Trophoblast cell (in vitro differentiated cells and primary cell): ENCODE results near the gene ZBED4.
"Not testable (repeated sequence)": the region's sequence is repeated elsewhere in the genome, so short reads cannot be mapped to it uniquely, and the experiment has no call there.

Experiments used
- DNase-seq, 2 donors: peaks; one replicate each; pipeline ENCODE4 v3.0.0-alpha.2; 2016
- H2AFZ ChIP-seq: 2 replicates; pipeline ENCODE4 v1.6.1; 2013; ENCODE audit warnings: low read length, moderate library complexity, mild to moderate bottlenecking; ENCODE audit not compliant: insufficient read depth, poor library complexity
- H2AK5ac ChIP-seq: 2 replicates; pipeline ENCODE4 v1.6.1; 2013; ENCODE audit warnings: mild to moderate bottlenecking, low read length
- H2BK120ac ChIP-seq: 2 replicates; pipeline ENCODE4 v1.6.1; 2013; ENCODE audit warnings: low read length, mild to moderate bottlenecking, moderate library complexity; ENCODE audit not compliant: insufficient read depth, poor library complexity
- H2BK12ac ChIP-seq: 2 replicates; pipeline ENCODE4 v1.6.1; 2013; ENCODE audit warnings: mild to moderate bottlenecking, low read length, moderate library complexity
- H2BK5ac ChIP-seq: 2 replicates; pipeline ENCODE4 v1.6.1; 2013; ENCODE audit warnings: low read length, low read depth, moderate library complexity, mild to moderate bottlenecking; ENCODE audit not compliant: poor library complexity
- H3K14ac ChIP-seq: 2 replicates; pipeline ENCODE4 v1.6.1; 2013; ENCODE audit warnings: mild to moderate bottlenecking, low read length
- H3K18ac ChIP-seq: 2 replicates; pipeline ENCODE4 v1.6.1; 2013; ENCODE audit warnings: mild to moderate bottlenecking, low read length
- H3K23ac ChIP-seq: 2 replicates; pipeline ENCODE4 v1.6.1; 2013; ENCODE audit warnings: low read length
- H3K27ac ChIP-seq: 2 replicates; pipeline ENCODE4 v1.5.1; 2013; ENCODE audit warnings: low read depth, mild to moderate bottlenecking, inconsistent platforms, low read length, moderate library complexity
- H3K27me3 ChIP-seq: 2 replicates; pipeline ENCODE4 v1.6.1; 2013; ENCODE audit warnings: inconsistent platforms, mild to moderate bottlenecking, low read length, moderate library complexity; ENCODE audit not compliant: insufficient read depth
- H3K36me3 ChIP-seq, 2 experiments: 1 replicate in 1 of 2; 2 replicates in 1 of 2; pipeline ENCODE4 v1.6.1; 2013; ENCODE audit warnings: low read length in 2 of 2, mild to moderate bottlenecking in 2 of 2, moderate library complexity in 1 of 2; ENCODE audit not compliant: insufficient read depth in 2 of 2, control insufficient read depth in 1 of 2
- H3K4ac ChIP-seq: 2 replicates; pipeline ENCODE4 v1.6.1; 2013; ENCODE audit warnings: low read depth, mild to moderate bottlenecking, low read length, moderate library complexity
- H3K4me1 ChIP-seq, 2 experiments: 1 replicate in 1 of 2; 2 replicates in 1 of 2; pipeline ENCODE4 v1.6.1; 2013; ENCODE audit warnings: low read length in 2 of 2, mild to moderate bottlenecking in 2 of 2, moderate library complexity in 1 of 2; ENCODE audit not compliant: insufficient read depth in 2 of 2, control insufficient read depth in 1 of 2
- H3K4me2 ChIP-seq: 2 replicates; pipeline ENCODE4 v1.6.1; 2013; ENCODE audit warnings: inconsistent platforms, mild to moderate bottlenecking, low read length, moderate library complexity
- H3K4me3 ChIP-seq: 2 replicates; pipeline ENCODE4 v1.5.1; 2013; ENCODE audit warnings: mild to moderate bottlenecking, low read depth, low read length, inconsistent platforms
- H3K79me1 ChIP-seq: one replicate; pipeline ENCODE4 v1.6.1; 2013; ENCODE audit warnings: low read length
- H3K79me2 ChIP-seq: 2 replicates; pipeline ENCODE4 v1.6.1; 2013; ENCODE audit warnings: low read length, mild to moderate bottlenecking; ENCODE audit not compliant: control insufficient read depth, insufficient read depth, poor library complexity
- H3K9ac ChIP-seq: 2 replicates; pipeline ENCODE4 v1.6.1; 2013; ENCODE audit warnings: mild to moderate bottlenecking, low read length
- H3K9me3 ChIP-seq: 2 replicates; pipeline ENCODE4 v1.6.1; 2013; ENCODE audit warnings: low read depth, mild to moderate bottlenecking, control low read depth, inconsistent platforms, low read length; ENCODE audit not compliant: insufficient read depth
- H4K12ac ChIP-seq: 2 replicates; pipeline ENCODE4 v1.6.1; 2013; ENCODE audit warnings: low read depth, mild to moderate bottlenecking, low read length, moderate library complexity
- H4K8ac ChIP-seq: 2 replicates; pipeline ENCODE4 v1.6.1; 2013; ENCODE audit warnings: low read depth, mild to moderate bottlenecking, low read length, moderate library complexity
- H4K91ac ChIP-seq: one replicate; pipeline ENCODE4 v1.6.1; 2013; ENCODE audit warnings: low read depth, mild to moderate bottlenecking, low read length, moderate library complexity
- WGBS: extraction: QIAGEN DNeasy Blood & Tissue Kit; methylation state at CpG from one replicate; pipeline ENCODE4 v1.1.7; 2013; ENCODE audit warnings: missing lambda C conversion rate; ENCODE audit not compliant: insufficient read length, insufficient coverage; ENCODE audit errors: extremely low coverage; 5-methylcytosine and 5-hydroxymethylcytosine counted together

ZBED4 gene

GRCh38 chr22:49852568-49852897 lies 1.1 kb upstream of the ZBED4 start:
- H2AK5ac ChIP-seq, H2BK5ac ChIP-seq, H3K27ac ChIP-seq, H3K9ac ChIP-seq, H3K18ac ChIP-seq, H4K91ac ChIP-seq, DNase-seq, H3K4ac ChIP-seq, H3K36me3 ChIP-seq, H3K14ac ChIP-seq, H3K9me3 ChIP-seq, H2BK12ac ChIP-seq, H4K8ac ChIP-seq, H3K23ac ChIP-seq, H2BK120ac ChIP-seq: not testable (repeated sequence)
- Histone ChIP-seq H3K27me3 (peaks cover 41% of the 10 kb centered on the region), H3K4me1 (peaks cover 4 to 18% of the 10 kb centered on the region in 2 experiments), H3K4me3 (peak overlapping the region; percentile 86), H3K79me2 (peaks cover 24% of the 10 kb centered on the region), H2AFZ (peak overlapping the region; percentile 97), H3K79me1 (peaks cover 10% of the 10 kb centered on the region), H3K4me2 (peak overlapping the region; percentile 91), H4K12ac (peak overlapping the region; percentile 98)
- no CpG with 5 or more reads among the region's 13 CpGs for WGBS

DNA sequence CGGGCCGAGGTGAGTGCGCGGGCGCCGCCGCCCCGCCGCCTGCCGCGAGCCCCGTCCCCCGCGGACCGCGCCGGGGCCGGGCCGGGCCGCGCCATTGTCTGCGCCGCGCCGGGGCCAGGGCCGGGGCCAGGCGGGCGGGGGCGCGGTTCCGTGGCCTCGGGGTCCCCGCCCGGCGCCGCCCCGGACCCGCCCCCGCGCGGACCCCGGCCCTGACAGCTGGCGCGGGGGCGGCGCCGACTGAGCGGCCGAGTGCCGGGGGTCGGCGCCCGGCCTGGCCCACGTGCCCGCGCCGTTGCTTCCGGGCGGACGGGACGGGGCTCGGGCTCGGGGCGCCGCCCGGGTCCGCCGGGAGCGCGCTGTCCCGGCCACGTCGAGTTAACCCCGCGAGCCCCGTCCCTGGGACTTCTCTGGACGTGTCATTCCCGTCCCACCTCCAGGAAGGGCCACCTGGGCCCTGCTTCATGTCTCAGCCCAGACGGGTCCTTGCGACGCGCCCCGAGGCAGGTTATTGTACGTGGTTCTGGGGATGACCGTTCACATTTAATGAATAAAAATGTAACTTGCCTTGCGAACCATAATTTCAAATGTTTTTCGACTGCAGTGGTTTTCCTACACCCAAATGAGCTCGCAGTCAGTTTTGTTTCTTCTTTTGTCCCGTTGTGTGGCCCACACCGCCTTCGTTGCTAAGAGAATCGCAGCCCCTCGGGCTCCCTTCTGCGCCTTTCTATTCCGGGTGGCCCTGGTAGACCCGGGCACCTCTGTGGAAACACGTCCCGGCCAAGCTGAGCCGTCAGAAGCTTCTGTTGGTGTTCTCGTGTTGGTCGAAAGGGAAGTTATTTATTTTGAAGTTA lies 562 bp downstream of the ZBED4 start:
- Histone ChIP-seq H2BK12ac (no peak overlapping the region), H3K14ac (peak overlapping the region; percentile 51), H3K36me3 (peaks cover 7 to 15% of the 10 kb centered on the region in 2 experiments), H2BK5ac (peak overlapping the region; percentile 34), H4K91ac (peak overlapping the region; percentile 59), H3K9me3 (peaks cover 8% of the 10 kb centered on the region), H3K4me2 (peak overlapping the region; percentile 95), H3K4me1 (peaks cover 4 to 12% of the 10 kb centered on the region in 2 experiments), H3K18ac (peak overlapping the region; percentile 14), H3K27me3 (peaks cover 24% of the 10 kb centered on the region), H4K12ac (no peak overlapping the region), H3K27ac (no peak overlapping the region), H2BK120ac (peak overlapping the region; percentile 18), H2AK5ac (peak overlapping the region; percentile 57), H3K79me1 (peaks cover 10% of the 10 kb centered on the region), H2AFZ (no peak overlapping the region), H3K4me3 (peak overlapping the region; percentile 81), H3K23ac (no peak overlapping the region), H3K4ac (peak overlapping the region; percentile 71), H4K8ac (peak overlapping the region; percentile 11), H3K9ac (peak overlapping the region; percentile 77), H3K79me2 (peaks cover 26% of the 10 kb centered on the region)
- WGBS: no CpG with 5 or more reads among the region's 101 CpGs
- peak; percentile 27 to 62 for DNase-seq

GRCh38 chr22:49855251-49855911 lies 1.7 kb downstream of the ZBED4 start:
- Histone ChIP-seq H3K79me2 (peaks cover 28% of the 10 kb centered on the region), H3K27me3 (peaks cover 12% of the 10 kb centered on the region), H3K23ac (no peak overlapping the region), H2BK120ac (no peak overlapping the region), H3K27ac (no peak overlapping the region), H3K9me3 (peaks cover 4% of the 10 kb centered on the region), H4K91ac (no peak overlapping the region), H3K4me1 (peaks cover 4 to 11% of the 10 kb centered on the region in 2 experiments), H3K36me3 (peaks cover 7 to 15% of the 10 kb centered on the region in 2 experiments), H3K9ac (no peak overlapping the region), H3K18ac (no peak overlapping the region), H2BK12ac (no peak overlapping the region), H3K79me1 (peaks cover 10% of the 10 kb centered on the region), H3K4ac (peak overlapping the region; percentile 48), H4K8ac (no peak overlapping the region), H3K14ac (no peak overlapping the region), H3K4me3 (no peak overlapping the region), H4K12ac (no peak overlapping the region), H2AFZ (no peak overlapping the region), H3K4me2 (peak overlapping the region; percentile 95), H2AK5ac (no peak overlapping the region), H2BK5ac (no peak overlapping the region)
- no peak for DNase-seq
- no CpG with 5 or more reads among the region's 9 CpGs for WGBS

- WGBS: no CpG with 5 or more reads among the region's 23 CpGs
These were observed 2.7 kb downstream of the ZBED4 start for GRCh38 chr22:49856343-49856742.

More at GRCh38 chr22:49856343-49856742, 2.7 kb downstream of the ZBED4 start:
- no peak overlapping the region for H3K23ac ChIP-seq
- peaks cover 7 to 15% of the 10 kb centered on the region in 2 experiments for H3K36me3 ChIP-seq
- H3K4me3 ChIP-seq: no peak overlapping the region
- no peak overlapping the region for H4K91ac ChIP-seq
- H3K9me3 ChIP-seq: peaks cover 4% of the 10 kb centered on the region
- H2BK120ac ChIP-seq: no peak overlapping the region
- no peak overlapping the region for H4K8ac ChIP-seq
- peaks cover 5% of the 10 kb centered on the region for H3K27me3 ChIP-seq
- no peak overlapping the region for H2AFZ ChIP-seq
- no peak overlapping the region for H3K14ac ChIP-seq
- no peak overlapping the region for H3K9ac ChIP-seq
- no peak for DNase-seq
- H3K27ac ChIP-seq: no peak overlapping the region
- H3K18ac ChIP-seq: no peak overlapping the region
- no peak overlapping the region for H4K12ac ChIP-seq
- H3K4me1 ChIP-seq: peaks cover 4 to 11% of the 10 kb centered on the region in 2 experiments
- no peak overlapping the region for H2BK5ac ChIP-seq
- peak overlapping the region; percentile 48 for H3K4ac ChIP-seq
- no peak overlapping the region for H2BK12ac ChIP-seq
- peaks cover 30% of the 10 kb centered on the region for H3K79me2 ChIP-seq
- no peak overlapping the region for H2AK5ac ChIP-seq
- H3K4me2 ChIP-seq: no peak overlapping the region
- peaks cover 10% of the 10 kb centered on the region for H3K79me1 ChIP-seq
